EH (cell line): Measurements from ENCODE around the gene PLD4.
"Not testable (repeated sequence)": the region's sequence is repeated elsewhere in the genome, so short reads cannot be mapped to it uniquely, and the experiment has no call there.

Experiments used
- DNase-seq: peaks from one replicate; pipeline ENCODE4 v3.0.0-alpha.2; 2015; ENCODE audit warnings: low read depth

The PLD4 gene

DNA sequence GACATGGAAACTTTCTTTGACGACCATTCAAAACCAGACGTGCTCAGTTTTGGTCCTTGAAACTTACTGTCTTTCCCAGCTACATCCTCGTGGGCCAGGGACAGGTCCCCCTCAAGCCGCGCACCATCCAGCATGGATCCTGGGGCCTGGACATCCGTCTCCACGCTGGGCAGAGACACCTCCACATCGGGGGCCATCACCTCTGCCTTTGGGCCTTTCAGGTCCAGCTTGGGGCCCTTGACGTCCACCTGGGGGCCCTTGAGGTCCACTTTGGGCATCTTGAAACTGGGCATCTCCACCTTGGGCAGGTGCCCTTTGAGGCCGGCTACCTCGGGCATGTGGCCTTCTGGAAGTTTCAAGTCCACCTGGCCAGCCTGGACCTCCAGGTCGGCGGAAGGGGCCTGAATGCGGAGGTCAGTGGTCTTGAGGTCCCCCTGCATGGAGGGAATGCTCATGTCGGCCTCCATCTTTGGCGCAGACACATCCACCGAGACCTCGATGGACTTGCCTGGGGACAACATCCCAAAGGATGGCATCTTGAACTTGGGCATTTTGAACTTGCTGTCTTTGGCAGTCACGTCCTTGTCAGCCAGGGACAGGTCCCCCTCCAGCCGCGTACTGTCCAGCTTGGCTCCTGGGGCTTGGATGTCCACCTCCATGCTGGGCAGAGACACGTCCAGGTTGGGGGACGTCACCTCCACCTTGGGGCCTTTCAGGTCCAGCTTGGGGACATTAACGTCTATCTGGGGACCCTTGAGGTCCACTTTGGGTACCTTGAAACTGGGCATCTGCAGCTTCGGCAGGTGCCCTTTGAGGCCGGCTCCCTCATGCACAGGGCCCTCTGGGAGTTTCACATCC lies 17.1 kb downstream of the PLD4 start:
- DNase-seq = no peak

DNA sequence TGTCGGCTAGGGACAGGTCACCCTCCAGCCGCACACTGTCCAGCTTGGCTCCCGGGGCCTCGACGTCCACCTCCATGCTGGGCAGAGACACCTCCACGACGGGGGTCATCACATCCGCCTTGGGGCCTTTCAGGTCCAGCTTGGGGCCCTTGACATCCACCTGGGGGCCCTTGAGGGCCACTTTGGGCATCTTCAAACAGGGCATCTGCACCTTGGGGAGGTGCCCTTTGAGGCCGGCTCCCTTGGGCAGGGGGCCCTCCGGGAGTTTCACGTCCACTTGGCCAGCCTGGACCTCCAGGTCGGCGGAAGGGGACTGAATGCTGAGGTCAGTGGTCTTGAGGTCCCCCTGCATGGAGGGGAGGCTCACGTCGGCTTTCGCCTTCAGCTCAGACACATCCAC lies 17.9 kb downstream of the PLD4 start:
- no peak for DNase-seq

DNA sequence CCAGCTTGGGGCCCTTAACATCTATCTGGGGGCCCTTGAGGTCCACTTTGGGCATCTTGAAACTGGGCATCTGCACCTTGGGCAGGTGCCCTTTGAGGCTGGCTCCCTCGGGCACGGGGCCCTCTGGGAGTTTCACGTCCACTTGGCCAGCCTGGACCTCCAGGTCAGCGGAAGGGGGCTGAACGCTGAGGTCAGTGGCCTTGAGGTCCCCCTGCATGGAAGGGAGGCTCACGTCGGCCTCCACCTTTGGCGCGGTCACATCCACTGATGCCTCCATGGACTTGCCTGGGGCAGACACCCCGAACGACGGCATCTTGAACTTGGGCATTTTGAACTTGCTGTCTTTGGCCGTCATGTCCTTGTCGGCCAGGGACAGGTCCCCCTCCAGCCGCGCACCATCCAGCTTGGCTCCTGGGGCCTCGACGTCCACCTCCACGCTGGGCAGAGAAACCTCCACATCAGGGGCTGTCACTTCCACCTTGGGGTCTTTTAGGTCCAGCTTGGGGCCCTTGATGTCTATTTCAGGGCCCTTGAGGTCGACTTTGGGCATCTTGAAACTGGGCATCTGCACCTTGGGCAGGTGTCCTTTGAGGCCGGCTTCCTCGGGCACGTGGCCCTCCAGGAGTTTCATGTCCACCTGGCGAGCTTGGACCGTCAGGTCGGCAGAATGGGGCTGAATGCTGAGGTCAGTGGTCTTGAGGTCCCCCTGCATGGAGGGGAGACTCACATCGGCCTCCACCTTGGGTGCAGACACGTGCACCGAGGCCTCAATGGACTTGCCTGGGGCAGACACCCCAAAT lies 18.7 kb downstream of the PLD4 start:
- DNase-seq = not testable (repeated sequence)

DNA sequence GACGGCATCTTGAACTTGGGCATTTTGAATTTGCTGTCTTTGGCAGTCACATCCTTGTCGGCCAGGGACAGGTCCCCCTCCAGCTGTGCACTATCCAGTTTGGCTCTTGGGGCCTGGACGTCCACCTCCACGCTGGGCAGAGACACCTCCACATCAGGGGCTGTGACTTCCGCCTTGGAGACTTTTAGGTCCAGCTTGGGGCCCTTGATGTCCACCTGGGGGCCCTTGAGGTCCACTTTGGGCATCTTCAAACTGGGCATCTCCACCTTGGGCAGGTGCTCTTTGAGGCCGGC lies 19.3 kb downstream of the PLD4 start:
- not testable (repeated sequence) for DNase-seq

DNA sequence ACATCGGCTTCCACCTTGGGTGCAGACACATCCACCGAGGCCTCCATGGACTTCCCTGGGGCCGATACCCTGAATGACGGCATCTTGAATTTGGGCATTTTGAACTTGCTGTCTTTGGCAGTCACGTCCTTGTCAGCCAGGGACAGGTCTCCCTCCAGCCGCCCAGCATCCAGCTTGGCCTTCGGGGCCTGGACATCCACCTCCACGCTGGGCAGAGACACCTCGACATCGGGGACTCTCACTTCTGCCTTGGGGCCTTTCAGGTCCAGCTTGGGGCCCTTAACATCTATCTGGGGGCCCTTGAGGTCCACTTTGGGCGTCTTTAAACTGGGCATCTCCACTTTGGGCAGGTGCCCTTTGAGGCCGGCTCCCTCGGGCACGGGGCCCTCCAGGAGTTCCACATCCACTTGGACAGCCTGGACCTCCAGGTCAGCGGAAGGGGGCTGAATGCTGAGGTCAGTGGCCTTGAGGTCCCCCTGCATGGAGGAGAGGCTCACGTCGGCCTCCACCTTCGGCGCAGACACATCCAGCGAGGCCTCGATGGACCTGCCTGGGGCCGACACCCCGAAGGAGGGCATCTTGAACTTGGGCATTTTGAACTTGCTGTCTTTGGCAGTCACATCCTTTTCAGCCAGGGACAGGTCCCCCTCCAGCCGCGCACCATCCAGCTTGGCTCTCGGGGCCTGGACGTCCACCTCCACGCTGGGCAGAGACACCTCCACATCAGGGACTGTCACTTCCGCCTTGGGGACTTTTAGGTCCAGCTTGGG lies 19.9 kb downstream of the PLD4 start:
- not testable (repeated sequence) for DNase-seq

DNA sequence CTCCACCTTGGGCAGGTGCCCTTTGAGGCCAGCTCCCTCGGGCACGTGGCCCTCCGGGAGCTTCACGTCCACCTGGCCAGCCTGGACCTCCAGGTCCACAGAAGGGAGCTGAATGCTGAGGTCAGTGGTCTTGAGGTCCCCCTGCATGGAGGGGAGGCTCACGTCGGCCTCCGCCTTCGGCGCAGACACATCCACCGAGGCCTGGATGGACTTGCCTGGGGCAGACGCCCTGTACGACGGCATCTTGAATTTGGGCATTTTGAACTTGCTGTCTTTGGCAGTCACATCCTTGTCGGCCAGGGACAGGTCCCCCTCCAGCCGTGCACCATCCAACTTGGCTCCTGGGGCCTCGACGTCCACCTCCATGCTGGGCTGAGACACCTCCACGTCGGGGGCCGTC lies 20.6 kb downstream of the PLD4 start:
- DNase-seq = not testable (repeated sequence)

DNA sequence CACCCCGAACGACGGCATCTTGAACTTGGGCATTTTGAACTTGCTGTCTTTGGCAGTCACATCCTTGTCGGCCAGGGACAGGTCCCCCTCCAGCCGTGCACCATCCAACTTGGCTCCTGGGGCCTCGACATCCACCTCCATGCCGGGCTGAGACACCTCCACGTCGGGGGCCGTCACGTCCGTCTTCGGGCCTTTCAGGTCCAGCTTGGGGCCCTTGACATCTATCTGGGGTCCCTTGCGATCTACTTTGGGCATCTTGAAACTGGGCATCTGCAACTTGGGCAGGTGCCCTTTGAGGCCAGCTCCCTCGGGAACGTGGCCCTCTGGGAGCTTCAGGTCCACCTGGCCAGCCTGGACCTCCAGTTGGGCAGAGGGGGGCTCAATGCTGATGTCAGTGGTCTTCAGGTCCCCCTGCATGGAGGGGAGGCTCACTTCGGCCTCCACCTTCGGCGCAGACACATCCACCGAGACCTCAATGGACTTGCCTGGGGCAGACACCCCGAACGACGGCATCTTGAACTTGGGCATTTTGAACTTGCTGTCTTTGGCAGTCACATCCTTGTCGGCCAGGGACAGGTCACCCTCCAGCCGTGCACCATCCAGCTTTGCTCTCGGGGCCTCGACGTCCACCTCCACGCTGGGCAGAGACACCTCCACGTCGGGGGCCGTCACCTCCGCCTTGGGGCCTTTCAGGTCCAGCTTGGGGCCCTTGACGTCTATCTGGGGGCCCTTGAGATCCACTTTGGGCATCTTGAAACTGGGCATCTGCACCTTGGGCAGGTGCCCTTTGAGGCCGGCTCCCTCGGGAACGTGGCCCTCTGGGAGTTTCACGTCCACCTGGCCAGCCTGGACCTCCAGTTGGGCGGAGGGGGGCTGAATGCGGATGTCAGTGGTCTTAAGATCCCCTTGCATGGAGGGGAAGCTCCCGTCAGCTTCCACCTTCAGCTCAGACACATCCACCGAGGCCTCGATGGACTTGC lies 21.6 kb downstream of the PLD4 start:
- DNase-seq = not testable (repeated sequence)

DNA sequence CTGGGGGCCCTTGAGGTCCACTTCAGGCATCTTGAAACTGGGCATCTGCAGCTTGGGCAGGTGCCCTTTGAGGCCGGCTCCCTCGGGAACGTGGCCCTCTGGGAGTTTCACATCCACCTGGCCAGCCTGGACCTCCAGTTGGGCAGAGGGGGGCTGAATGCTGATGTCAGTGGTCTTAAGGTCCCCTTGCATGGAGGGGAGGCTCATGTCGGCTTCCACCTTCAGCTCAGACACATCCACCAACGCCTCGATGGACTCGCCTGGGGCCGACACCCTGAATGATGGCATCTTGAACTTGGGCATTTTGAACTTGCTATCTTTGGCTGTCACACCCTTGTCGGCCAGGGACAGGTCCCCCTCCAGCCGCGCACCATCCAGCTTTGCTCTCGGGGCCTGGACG lies 22.5 kb downstream of the PLD4 start:
- DNase-seq = not testable (repeated sequence)

DNA sequence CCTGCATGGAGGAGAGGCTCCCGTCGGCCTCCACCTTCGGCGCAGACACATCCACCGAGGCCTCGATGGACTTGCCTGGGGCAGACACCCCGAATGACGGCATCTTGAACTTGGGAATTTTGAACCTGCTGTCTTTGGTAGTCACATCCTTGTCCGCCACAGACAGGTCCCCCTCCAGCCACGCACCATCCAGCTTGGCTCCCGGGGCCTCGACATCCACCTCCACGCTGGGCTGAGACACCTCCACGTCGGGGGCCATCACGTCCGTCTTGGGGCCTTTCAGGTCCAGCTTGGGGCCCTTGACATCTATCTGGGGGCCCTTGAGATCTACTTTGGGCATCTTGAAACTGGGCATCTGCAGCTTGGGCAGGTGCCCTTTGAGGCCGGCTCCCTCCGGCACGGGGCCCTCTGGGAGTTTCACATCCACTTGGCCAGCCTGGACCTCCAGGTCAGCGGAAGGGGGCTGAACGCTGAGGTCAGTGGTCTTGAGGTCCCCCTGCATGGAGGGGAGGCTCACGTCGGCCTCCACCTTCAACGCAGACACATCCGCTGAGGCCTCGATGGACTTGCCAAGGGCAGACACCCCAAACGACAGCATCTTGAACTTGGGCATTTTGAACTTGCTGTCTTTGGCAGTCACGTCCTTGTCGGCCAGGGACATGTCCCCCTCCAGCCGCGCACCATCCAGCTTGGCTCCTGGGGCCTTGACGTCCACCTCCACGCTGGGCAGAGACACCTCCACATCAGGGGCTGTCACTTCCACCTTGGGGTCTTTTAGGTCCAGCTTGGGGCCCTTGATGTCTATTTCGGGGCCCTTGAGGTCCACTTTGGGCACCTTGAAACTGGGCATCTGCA lies 23.4 kb downstream of the PLD4 start:
- DNase-seq = not testable (repeated sequence)

DNA sequence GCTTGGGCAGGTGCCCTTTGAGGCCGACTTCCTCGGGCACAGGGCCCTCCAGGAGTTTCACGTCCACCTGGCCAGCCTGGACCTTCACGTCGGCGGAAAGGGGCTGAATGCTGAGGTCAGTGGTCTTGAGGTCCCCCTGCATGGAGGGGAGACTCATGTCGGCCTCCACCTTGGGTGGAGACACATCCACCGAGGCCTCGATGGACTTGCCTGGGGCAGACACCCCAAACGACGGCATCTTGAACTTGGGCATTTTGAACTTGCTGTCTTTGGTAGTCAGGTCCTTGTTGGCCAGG lies 24.0 kb downstream of the PLD4 start:
- no peak for DNase-seq

DNA sequence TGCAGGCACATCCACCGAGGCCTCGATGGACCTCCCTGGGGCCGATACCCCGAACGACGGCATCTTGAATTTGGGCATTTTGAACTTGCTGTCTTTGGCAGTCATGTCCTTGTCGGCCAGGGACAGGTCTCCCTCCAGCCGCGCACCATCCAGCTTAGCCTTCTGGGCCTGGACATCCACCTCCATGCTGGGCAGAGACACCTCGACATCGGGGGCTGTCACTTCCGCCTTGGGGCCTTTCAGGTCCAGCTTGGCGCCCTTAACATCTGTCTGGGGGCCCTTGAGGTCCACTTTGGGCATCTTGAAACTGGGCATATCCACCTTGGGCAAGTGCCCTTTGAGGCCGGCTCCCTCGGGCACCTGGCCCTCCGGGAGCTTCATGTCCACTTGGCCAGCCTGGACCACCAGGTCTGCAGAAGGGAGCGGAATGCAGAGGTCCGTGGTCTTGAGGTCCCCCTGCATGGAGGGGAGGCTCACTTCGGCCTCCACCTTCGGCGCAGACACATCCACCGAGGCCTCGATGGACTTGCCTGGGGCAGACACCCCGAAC lies 24.8 kb downstream of the PLD4 start:
- DNase-seq = not testable (repeated sequence)

DNA sequence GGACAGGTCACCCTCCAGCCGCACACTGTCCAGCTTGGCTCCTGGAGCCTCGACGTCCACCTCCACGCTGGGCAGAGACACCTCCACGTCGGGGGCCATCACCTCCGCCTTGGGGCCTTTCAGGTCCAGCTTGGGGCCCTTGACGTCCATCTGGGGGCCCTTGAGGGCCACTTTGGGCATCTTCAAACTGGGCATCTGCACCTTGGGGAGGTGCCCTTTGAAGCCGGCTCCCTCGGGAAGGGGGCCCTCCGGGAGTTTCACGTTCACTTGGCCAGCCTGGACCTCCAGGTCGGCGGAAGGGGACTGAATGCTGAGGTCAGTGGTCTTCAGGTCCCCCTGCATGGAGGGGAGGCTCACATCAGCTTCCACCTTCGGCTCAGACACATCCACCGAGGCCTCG lies 25.3 kb downstream of the PLD4 start:
- DNase-seq = no peak

DNA sequence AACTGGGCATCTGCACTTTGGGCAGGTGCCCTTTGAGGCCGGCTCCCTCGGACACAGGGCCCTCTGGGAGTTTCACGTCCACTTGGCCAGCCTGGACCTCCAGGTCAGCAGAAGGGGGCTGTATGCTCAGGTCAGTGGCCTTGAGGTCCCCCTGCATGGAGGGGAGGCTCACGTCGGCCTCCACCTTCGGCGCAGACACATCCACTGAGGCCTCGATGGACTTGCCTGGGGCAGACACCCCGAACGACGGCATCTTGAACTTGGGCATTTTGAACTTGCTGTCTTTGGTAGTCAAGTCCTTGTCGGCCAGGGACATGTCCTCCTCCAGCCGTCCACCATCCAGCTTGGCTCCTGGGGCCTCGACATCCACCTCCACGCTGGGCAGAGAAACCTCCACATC lies 26.0 kb downstream of the PLD4 start:
- DNase-seq = not testable (repeated sequence)

DNA sequence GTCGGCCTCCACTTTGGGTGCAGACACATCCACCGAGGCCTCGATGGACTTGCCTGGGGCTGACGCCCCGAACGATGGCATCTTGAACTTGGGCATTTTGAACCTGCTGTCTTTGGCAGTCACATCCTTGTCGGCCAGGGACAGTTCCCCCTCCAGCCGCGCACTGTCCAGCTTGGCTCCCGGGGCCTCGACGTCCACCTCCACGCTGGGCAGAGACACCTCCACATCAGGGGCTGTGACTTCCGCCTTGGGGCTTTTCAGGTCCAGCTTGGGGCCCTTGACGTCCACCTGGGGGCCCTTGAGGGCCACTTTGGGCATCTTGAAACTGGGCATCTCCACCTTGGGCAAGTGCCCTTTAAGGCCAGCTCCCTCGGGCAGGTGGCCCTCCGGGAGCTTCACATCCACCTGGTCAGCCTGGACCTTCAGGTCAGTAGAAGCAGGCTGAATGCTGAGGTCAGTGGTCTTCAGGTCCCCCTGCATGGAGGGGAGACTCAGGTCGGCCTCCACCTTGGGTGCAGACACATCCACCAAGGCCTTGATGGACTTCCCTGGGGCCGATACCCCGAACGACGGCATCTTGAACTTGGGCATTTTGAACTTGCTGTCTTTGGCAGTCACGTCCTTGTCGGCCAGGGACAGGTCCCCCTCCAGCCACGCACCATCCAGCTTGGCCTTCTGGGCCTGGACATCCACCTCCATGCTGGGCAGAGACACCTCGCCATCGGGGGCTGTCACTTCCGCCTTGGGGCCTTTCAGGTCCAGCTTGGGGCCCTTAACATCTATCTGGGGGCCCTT lies 27.4 kb downstream of the PLD4 start:
- DNase-seq = not testable (repeated sequence)

DNA sequence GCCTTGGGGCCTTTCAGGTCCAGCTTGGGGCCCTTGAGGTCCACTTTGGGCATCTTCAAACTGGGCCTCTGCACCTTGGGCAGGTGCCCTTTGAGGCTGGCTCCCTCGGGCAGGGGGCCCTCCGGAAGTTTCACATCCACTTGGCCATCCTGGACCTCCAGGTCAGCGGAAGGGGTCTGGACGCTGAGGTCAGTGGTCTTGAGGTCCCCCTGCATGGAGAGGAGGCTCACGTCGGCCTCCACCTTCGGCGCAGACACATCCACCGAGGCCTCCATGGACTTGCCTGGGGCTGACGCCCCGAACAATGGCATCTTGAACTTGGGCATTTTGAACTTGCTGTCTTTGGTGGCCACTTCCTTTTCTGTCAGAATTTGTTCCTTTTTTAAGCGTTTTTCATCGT lies 28.4 kb downstream of the PLD4 start:
- DNase-seq = no peak

DNA sequence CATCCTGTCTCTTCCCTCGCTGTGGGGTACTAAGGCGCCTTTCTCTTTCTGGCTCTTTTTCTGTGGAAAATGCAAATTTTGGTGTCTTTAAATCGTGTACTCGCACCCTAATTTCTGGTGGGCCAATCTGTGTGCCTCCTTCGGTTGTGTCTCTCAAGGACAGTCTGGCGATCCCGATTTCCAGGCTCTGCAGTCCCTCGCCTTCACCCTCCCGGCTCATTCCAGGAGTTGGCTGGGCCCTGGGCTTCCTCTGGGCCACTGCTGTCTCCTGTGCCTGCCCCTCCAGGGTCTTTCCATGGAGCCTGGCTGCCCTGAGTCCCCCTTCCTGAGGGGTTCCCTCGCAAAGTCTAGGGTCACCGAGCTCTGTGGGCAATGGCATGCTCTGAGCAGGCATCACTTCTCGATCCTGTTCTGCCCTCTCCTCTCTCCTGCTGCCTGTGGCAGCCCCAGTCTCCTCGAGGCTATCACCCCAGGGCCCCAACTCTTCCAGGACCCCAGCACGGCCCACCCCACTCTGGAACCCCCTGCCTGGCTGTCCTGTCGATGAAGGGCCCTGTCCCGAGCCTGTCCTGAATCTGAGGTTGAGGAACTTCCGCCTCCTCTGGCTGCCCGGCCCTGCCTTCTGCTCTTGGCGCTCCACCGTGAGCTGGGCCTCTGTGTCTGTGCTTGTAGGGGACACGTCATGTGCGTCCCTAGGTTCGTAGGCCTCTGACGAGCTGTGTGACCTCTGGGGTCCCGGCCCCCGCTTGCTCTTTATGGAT lies 29.4 kb downstream of the PLD4 start:
- no peak for DNase-seq

DNA sequence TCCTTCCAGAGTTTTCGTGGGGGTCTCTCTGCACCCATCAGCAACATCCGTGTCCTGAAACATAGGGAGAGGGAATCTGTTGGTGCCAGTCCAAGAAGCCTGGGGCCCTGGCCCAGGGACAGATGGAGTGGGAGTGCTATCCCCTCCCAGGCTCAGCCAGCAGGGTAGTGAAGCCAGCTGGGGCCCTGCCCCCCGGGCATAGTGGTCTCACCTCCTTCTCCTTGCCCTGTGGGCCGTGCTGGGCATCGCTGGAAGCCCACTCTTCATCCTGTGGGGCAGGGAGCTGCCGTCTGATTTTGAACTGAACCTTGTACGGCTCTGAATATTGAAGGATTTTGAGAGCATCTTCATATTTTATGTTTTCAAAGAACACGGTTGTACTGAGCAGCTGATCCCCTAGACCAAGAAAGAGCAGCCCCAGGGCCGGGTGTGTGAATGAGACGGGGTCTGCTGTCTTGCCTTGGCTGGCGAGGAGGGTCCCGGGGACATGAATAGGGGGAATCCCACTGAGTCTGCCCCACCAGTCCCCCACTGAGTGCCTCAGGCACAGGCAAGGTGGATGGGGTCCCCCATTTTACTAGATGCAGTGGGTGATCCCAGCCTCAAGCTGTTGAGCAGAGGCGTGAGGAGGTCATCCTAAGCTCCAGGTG lies 30.2 kb downstream of the PLD4 start:
- DNase-seq = no peak

DNA sequence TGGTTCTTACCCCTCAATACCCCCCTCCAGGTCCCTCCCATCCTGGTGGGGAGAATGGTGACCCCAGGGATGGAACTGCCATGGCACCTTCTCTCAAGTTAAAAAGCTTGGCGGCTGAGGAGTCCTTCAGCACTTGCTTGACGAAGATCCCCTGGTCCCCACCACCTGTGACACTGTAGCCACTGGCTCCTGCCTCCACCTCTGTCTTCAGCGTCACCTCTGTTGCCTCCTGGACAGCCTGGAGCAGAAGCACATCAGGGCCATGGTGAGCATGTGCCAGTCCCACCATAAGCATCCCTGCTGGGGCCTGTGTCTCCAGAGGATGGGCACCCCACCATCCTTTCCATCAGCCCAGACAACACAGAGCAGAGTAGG lies 30.7 kb downstream of the PLD4 start:
- no peak for DNase-seq
